NCI-H1694 (cell line): ENCODE data around the gene PSG3.
"Not testable (repeated sequence)": the region's sequence is repeated elsewhere in the genome, so short reads cannot be mapped to it uniquely, and the experiment has no call there.

ENCODE experiments used
- DNase-seq: peaks from one replicate; lab custom pipeline; 2025; lab: John Stamatoyannopoulos, UW

The PSG3 gene

GRCh38 chr19:42740381-42740780 lies at the start of gene PSG3:
TSS of gene PSG3 (minus strand) at chr19:42740481. CDS start at chr19:42740384, 97 bp downstream.
- not testable (repeated sequence) for DNase-seq

- not testable (repeated sequence) for DNase-seq
These were observed 48.5 kb upstream of the PSG3 start for GRCh38 chr19:42788766-42789165.

GRCh38 chr19:42787766-42788165 lies 47.5 kb upstream of the PSG3 start:
- not testable (repeated sequence) for DNase-seq

GRCh38 chr19:42776750-42777612 lies 36.7 kb upstream of the PSG3 start:
- DNase-seq = not testable (repeated sequence)

GRCh38 chr19:42774510-42775158 lies 34.4 kb upstream of the PSG3 start:
- DNase-seq = not testable (repeated sequence)

GRCh38 chr19:42767319-42767718 lies 27.0 kb upstream of the PSG3 start:
- DNase-seq = not testable (repeated sequence)

- not testable (repeated sequence) for DNase-seq
These were observed 26.6 kb upstream of the PSG3 start for GRCh38 chr19:42766871-42767270.

- DNase-seq = no peak
These were observed 24.6 kb upstream of the PSG3 start for GRCh38 chr19:42764836-42765235.

GRCh38 chr19:42762789-42763188 lies 22.5 kb upstream of the PSG3 start:
- no peak for DNase-seq

- not testable (repeated sequence) for DNase-seq
These were observed 21.6 kb upstream of the PSG3 start for GRCh38 chr19:42761924-42762295.

GRCh38 chr19:42760954-42761923 lies 21.0 kb upstream of the PSG3 start:
- DNase-seq = not testable (repeated sequence)

GRCh38 chr19:42758667-42759066 lies 18.4 kb upstream of the PSG3 start:
- DNase-seq = not testable (repeated sequence)

GRCh38 chr19:42752246-42752645 lies 12.0 kb upstream of the PSG3 start:
- not testable (repeated sequence) for DNase-seq

GRCh38 chr19:42741726-42742607 lies 1.7 kb upstream of the PSG3 start:
- not testable (repeated sequence) for DNase-seq

- DNase-seq = not testable (repeated sequence)
These were observed 2.7 kb downstream of the PSG3 start for GRCh38 chr19:42737581-42738011.

GRCh38 chr19:42728341-42728740 lies 11.9 kb downstream of the PSG3 start:
- not testable (repeated sequence) for DNase-seq

GRCh38 chr19:42714000-42714399 lies 26.3 kb downstream of the PSG3 start:
- DNase-seq = not testable (repeated sequence)

- not testable (repeated sequence) for DNase-seq
These were observed 27.5 kb downstream of the PSG3 start for GRCh38 chr19:42712753-42713152.

GRCh38 chr19:42710986-42711385 lies 29.3 kb downstream of the PSG3 start:
- DNase-seq = not testable (repeated sequence)

GRCh38 chr19:42697884-42698283 lies 42.4 kb downstream of the PSG3 start:
- DNase-seq = no peak
